CD14-positive monocyte (primary cell): ENCODE results near the gene TMEFF1. TPM values are rescaled to one million over a fixed set of nuclear protein-coding genes. Genes with fewer than 3 reads are reported as not detected.
A peak's percentile ranks its signal among the peaks of the same experiment; 100 is the strongest.

Experiments used
- DNase-seq, 3 donors: peaks; one replicate each; pipeline ENCODE4 v3.0.0-alpha.2; 2011 to 2022
- H2AFZ ChIP-seq: 2 replicates; pipeline ENCODE4 v1.6.0; 2012; ENCODE audit warnings: mild to moderate bottlenecking, low read depth, low read length, inconsistent platforms; ENCODE audit not compliant: insufficient read depth, poor library complexity, severe bottlenecking
- H3K27ac ChIP-seq, 2 donors: 1 replicate in 1 of 2; 2 replicates in 1 of 2; pipeline ENCODE4 v1.5.1; 2012 to 2013; ENCODE audit warnings: low read length in 2 of 2, control low read depth in 1 of 2, inconsistent platforms in 1 of 2, low read depth in 1 of 2, mild to moderate bottlenecking in 1 of 2
- H3K27me3 ChIP-seq, 2 donors: one replicate each; pipeline versions ENCODE4 v1.6.0 to v1.6.1; 2011 to 2013; ENCODE audit warnings: low read length in 2 of 2; ENCODE audit not compliant: control insufficient read depth in 2 of 2, insufficient read depth in 2 of 2
- H3K36me3 ChIP-seq, 2 donors: replicated peaks in 1 of 2; 1 replicate in 1 of 2; 2 replicates in 1 of 2; pipeline versions ENCODE4 v1.5.1 to v1.6.1; 2012 to 2013; ENCODE audit warnings: low read length in 2 of 2, control low read depth in 1 of 2, inconsistent platforms in 1 of 2, mild to moderate bottlenecking in 1 of 2; ENCODE audit not compliant: insufficient read depth in 2 of 2, control insufficient read depth in 1 of 2
- H3K4me1 ChIP-seq, 2 donors: 1 replicate in 1 of 2; 2 replicates in 1 of 2; pipeline versions ENCODE4 v1.5.1 to v1.6.1; 2012 to 2013; ENCODE audit warnings: low read length in 2 of 2, control low read depth in 1 of 2, inconsistent platforms in 1 of 2, mild to moderate bottlenecking in 1 of 2, moderate library complexity in 1 of 2; ENCODE audit not compliant: insufficient read depth in 2 of 2, control insufficient read depth in 1 of 2
- H3K4me2 ChIP-seq: replicated peaks from 2 replicates; pipeline ENCODE3; 2012; ENCODE audit warnings: low read length, moderate library complexity, mild to moderate bottlenecking; ENCODE audit not compliant: poor library complexity, severe bottlenecking; ENCODE audit errors: extremely low read depth
- H3K4me3 ChIP-seq, 3 experiments: fragments of 200-600 bp in 1 of 3; sonication (generic) in 1 of 3; replicated peaks in 1 of 3; 1 replicate in 2 of 3; 2 replicates in 1 of 3; pipeline ENCODE4 v1.5.1; 2011 to 2013; ENCODE audit warnings: low read length in 3 of 3, mild to moderate bottlenecking in 3 of 3, control low read depth in 2 of 3, low read depth in 2 of 3, inconsistent platforms in 1 of 3, moderate library complexity in 1 of 3
- H3K79me2 ChIP-seq: 2 replicates; pipeline ENCODE4 v1.6.0; 2012; ENCODE audit warnings: mild to moderate bottlenecking, control low read depth, inconsistent platforms, low read length, moderate library complexity; ENCODE audit not compliant: insufficient read depth
- H3K9ac ChIP-seq: 2 replicates; pipeline ENCODE4 v1.6.0; 2017; ENCODE audit warnings: low read length, mild to moderate bottlenecking; ENCODE audit not compliant: insufficient read depth, poor library complexity, severe bottlenecking
- H3K9me3 ChIP-seq, 2 donors: replicated peaks in 1 of 2; 1 replicate in 1 of 2; 2 replicates in 1 of 2; pipeline versions ENCODE4 v1.5.1 to v1.6.1; 2012 to 2013; ENCODE audit warnings: low read length in 2 of 2, control low read depth in 1 of 2; ENCODE audit not compliant: control insufficient read depth in 1 of 2, insufficient read depth in 1 of 2
- H4K20me1 ChIP-seq: 2 replicates; pipeline ENCODE4 v1.6.0; 2012; ENCODE audit warnings: mild to moderate bottlenecking, low read length, control low read depth, moderate library complexity; ENCODE audit not compliant: insufficient read depth
- H3K27ac Mint-ChIP-seq, 7 donors: one replicate each; pipeline ENCODE4 v1.8.0; 2020; ENCODE audit warnings: mild to moderate bottlenecking in 7 of 7, mixed read lengths in 7 of 7, moderate library complexity in 6 of 7, inconsistent platforms in 2 of 7
- H3K27me3 Mint-ChIP-seq, 3 donors: one replicate each; pipeline ENCODE4 v1.8.0; 2021 to 2022; ENCODE audit warnings: low read depth in 3 of 3, mild to moderate bottlenecking in 3 of 3, mixed read lengths in 3 of 3, moderate library complexity in 3 of 3, inconsistent platforms in 1 of 3
- H3K36me3 Mint-ChIP-seq, 2 donors: one replicate each; pipeline ENCODE4 v1.8.0; 2020; ENCODE audit warnings: mixed read lengths in 2 of 2, inconsistent platforms in 1 of 2, mild to moderate bottlenecking in 1 of 2
- H3K4me1 Mint-ChIP-seq: one replicate; pipeline ENCODE4 v1.8.0; 2020; ENCODE audit warnings: mild to moderate bottlenecking, mixed read lengths
- H3K4me3 Mint-ChIP-seq, 2 donors: one replicate each; pipeline ENCODE4 v1.8.0; 2020; ENCODE audit warnings: mild to moderate bottlenecking in 2 of 2, mixed read lengths in 2 of 2, moderate library complexity in 1 of 2
- H3K9me3 Mint-ChIP-seq, 7 donors: one replicate each; pipeline ENCODE4 v1.8.0; 2020 to 2022; ENCODE audit warnings: mixed read lengths in 7 of 7, mild to moderate bottlenecking in 6 of 7, moderate library complexity in 6 of 7, inconsistent platforms in 2 of 7
- WGBS: methylation state at CpG from one replicate; pipeline ENCODE4 v1.1.5; 2013; ENCODE audit warnings: missing lambda C conversion rate; ENCODE audit not compliant: insufficient coverage; 5-methylcytosine and 5-hydroxymethylcytosine counted together
- intact Hi-C, 2 donors: fragments of 100-400 bp; cut with micrococcal nuclease; formaldehyde crosslinking; loops; one replicate each; pipeline versions ENCODE4 v1.15.0 to v1.15.1; 2023
- polyA plus RNA-seq, 3 donors: library from polyadenylated mRNA; depleted of rRNA in 1 of 3; unstranded in 2 of 3; stranded (reverse) in 1 of 3; fragments of 300-500 nt in 2 of 3; fragments of >200 nt in 1 of 3; fragmentation: Illumina TruSeq in 2 of 3; gene quantifications; 1 replicate in 2 of 3; 2 replicates in 1 of 3; pipeline ENCODE4 v1.2.3, GENCODE V29; 2012 to 2021
- TF ChIP-seq, protein P1 (sequence below): fragments of 200-600 bp; IDR thresholded peaks from one replicate; pipeline ENCODE4 v1.8.0; 2022; ENCODE audit warnings: antibody characterized with exemption, mild to moderate bottlenecking

The TMEFF1 gene
- polyA plus RNA-seq, 3 donors: not detected

DNA sequence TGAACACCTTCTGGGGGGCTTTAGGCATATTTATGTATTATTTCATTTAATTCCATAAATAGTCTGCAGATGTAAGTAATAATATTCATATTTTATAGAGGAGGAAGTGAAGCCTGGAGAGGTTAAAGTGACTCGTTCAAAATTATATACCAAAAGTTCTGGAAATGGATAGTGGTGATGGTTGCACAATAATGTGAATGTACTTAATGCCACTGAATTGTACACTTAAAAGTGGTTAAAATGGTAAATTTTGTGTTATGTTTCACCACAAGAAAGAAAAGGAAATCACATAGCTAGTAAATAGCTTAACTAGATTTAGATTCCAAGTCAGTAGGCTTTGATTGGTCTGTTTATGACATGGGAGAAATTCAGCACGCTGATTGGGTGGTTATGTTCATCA, 13.0 kb upstream of the TMEFF1 start:
- H3K79me2 ChIP-seq: no peaks in the 10 kb centered on the region
- H3K27me3 ChIP-seq: no peaks in the 10 kb centered on the region
- no peak for DNase-seq
- no peak overlapping the region for H3K27ac ChIP-seq
- Mint-ChIP-seq H3K4me1 (no peaks in the 10 kb centered on the region), H3K27ac (no peak overlapping the region), H3K27me3 (peaks cover 3 to 5% (median 3%) of the 10 kb centered on the region in 3 donors), H3K9me3 (no peaks in the 10 kb centered on the region), H3K4me3 (no peak overlapping the region), H3K36me3 (no peaks in the 10 kb centered on the region)
- TF ChIP-seq, protein P1, sequence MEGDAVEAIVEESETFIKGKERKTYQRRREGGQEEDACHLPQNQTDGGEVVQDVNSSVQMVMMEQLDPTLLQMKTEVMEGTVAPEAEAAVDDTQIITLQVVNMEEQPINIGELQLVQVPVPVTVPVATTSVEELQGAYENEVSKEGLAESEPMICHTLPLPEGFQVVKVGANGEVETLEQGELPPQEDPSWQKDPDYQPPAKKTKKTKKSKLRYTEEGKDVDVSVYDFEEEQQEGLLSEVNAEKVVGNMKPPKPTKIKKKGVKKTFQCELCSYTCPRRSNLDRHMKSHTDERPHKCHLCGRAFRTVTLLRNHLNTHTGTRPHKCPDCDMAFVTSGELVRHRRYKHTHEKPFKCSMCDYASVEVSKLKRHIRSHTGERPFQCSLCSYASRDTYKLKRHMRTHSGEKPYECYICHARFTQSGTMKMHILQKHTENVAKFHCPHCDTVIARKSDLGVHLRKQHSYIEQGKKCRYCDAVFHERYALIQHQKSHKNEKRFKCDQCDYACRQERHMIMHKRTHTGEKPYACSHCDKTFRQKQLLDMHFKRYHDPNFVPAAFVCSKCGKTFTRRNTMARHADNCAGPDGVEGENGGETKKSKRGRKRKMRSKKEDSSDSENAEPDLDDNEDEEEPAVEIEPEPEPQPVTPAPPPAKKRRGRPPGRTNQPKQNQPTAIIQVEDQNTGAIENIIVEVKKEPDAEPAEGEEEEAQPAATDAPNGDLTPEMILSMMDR: no peak
- H3K4me2 ChIP-seq: no peak overlapping the region
- intact Hi-C loops: no loop called here
- H3K36me3 ChIP-seq: no peaks in the 10 kb centered on the region
- 89% methylated on average over 1 of the region's 2 CpGs for WGBS
- H2AFZ ChIP-seq: no peak overlapping the region
- no peaks in the 10 kb centered on the region for H3K9me3 ChIP-seq
- no peak overlapping the region for H3K4me3 ChIP-seq
- no peaks in the 10 kb centered on the region for H3K4me1 ChIP-seq
- H4K20me1 ChIP-seq: no peaks in the 10 kb centered on the region
- no peak overlapping the region for H3K9ac ChIP-seq

DNA sequence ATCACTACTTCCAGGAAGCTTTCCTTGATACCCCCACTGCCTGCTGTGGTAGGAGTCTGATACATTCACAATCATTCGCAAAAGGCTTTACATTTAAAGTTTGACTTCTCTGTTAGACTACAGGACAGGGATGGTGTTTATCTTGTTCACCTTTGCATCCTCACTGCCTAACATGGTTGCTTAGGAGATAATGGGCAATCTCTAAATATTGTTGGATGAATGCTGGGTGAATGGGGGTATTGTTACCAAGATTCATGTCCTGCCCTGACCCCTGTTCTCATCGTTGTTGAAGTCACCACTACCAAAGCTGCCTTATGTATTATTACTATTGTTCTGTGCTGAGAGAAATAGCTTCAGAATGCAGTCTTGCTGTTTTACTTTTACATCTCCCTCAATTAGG, 7.7 kb upstream of the TMEFF1 start:
- H3K9ac ChIP-seq: no peak overlapping the region
- no peaks in the 10 kb centered on the region for H4K20me1 ChIP-seq
- TF ChIP-seq, protein P1: no peak
- intact Hi-C loops: no loop called here
- no peaks in the 10 kb centered on the region for H3K79me2 ChIP-seq
- no peaks in the 10 kb centered on the region for H3K4me1 Mint-ChIP-seq
- no peaks in the 10 kb centered on the region for H3K9me3 ChIP-seq
- no peaks in the 10 kb centered on the region for H3K36me3 ChIP-seq
- no peak overlapping the region for H2AFZ ChIP-seq
- no peak for DNase-seq
- H3K27ac ChIP-seq: no peak overlapping the region
- H3K27me3 Mint-ChIP-seq: peaks cover 5 to 13% (median 12%) of the 10 kb centered on the region in 3 donors
- no peak overlapping the region for H3K4me2 ChIP-seq
- WGBS: no CpG with 5 or more reads among the region's 2 CpGs
- H3K4me3 ChIP-seq: no peak overlapping the region
- peak overlapping the region in 1 of 7 donors; percentile 6 for H3K27ac Mint-ChIP-seq
- H3K9me3 Mint-ChIP-seq: no peaks in the 10 kb centered on the region
- H3K36me3 Mint-ChIP-seq: no peaks in the 10 kb centered on the region
- H3K4me3 Mint-ChIP-seq: no peak overlapping the region
- H3K27me3 ChIP-seq: peaks cover 2 to 6% of the 10 kb centered on the region in 2 donors
- no peaks in the 10 kb centered on the region for H3K4me1 ChIP-seq
